Neural progenitor cell (in vitro differentiated cells): Measurements from ENCODE around the gene SDC4. TPM values are rescaled to one million over a fixed set of nuclear protein-coding genes. Genes with fewer than 3 reads are reported as not detected.
A peak's percentile ranks its signal among the peaks of the same experiment; 100 is the strongest.

ENCODE experiments used
- DNase-seq: peaks from one replicate; pipeline ENCODE4 v3.0.0-alpha.2; 2016; ENCODE audit warnings: low spot score
- H2AFZ ChIP-seq: fragments of 200-600 bp; sonication (generic); replicated peaks from 2 replicates; pipeline ENCODE4 v1.6.1; 2016; ENCODE audit warnings: antibody characterized with exemption
- H3F3A ChIP-seq: fragments of 200-600 bp; sonication (generic); 2 replicates; pipeline ENCODE4 v1.6.1; 2016; ENCODE audit warnings: antibody characterized with exemption, low read depth
- H3K27ac ChIP-seq: fragments of 200-600 bp; sonication (generic); 2 replicates; pipeline ENCODE4 v1.5.1; 2016; ENCODE audit warnings: mild to moderate bottlenecking
- H3K27me3 ChIP-seq: fragments of 200-600 bp; sonication (generic); 2 replicates; pipeline ENCODE4 v1.6.1; 2016; ENCODE audit warnings: mild to moderate bottlenecking, moderate library complexity
- H3K36me3 ChIP-seq: fragments of 200-600 bp; sonication (generic); 2 replicates; pipeline ENCODE4 v1.5.1; 2016
- H3K4me1 ChIP-seq: fragments of 200-600 bp; sonication (generic); 2 replicates; pipeline ENCODE4 v1.6.1; 2016; ENCODE audit warnings: mixed run types
- H3K4me2 ChIP-seq: fragments of 200-600 bp; sonication (generic); 2 replicates; pipeline ENCODE4 v1.6.1; 2016
- H3K4me3 ChIP-seq: fragments of 200-600 bp; sonication (generic); 2 replicates; pipeline ENCODE4 v1.5.1; 2016
- H3K79me2 ChIP-seq: fragments of 200-600 bp; sonication (generic); 2 replicates; pipeline ENCODE4 v1.6.1; 2016; ENCODE audit warnings: low read depth
- H3K9ac ChIP-seq: fragments of 200-600 bp; sonication (generic); 2 replicates; pipeline ENCODE4 v1.6.1; 2016
- H3K9me3 ChIP-seq: fragments of 200-600 bp; sonication (generic); 2 replicates; pipeline ENCODE4 v1.5.1; 2016; ENCODE audit warnings: low read depth
- H4K20me1 ChIP-seq: fragments of 200-600 bp; sonication (generic); 2 replicates; pipeline ENCODE4 v1.6.1; 2016; ENCODE audit warnings: low read depth
- H3K27ac Mint-ChIP-seq: 3 replicates; pipeline ENCODE4 v1.8.0; 2021; ENCODE audit warnings: mixed read lengths
- H3K27me3 Mint-ChIP-seq: 2 replicates; pipeline ENCODE4 v1.8.0; 2022; ENCODE audit warnings: low read depth, mild to moderate bottlenecking, inconsistent platforms, moderate library complexity, mixed read lengths; ENCODE audit not compliant: insufficient read depth
- H3K36me3 Mint-ChIP-seq: 3 replicates; pipeline ENCODE4 v1.8.0; 2021; ENCODE audit warnings: mixed read lengths
- H3K4me1 Mint-ChIP-seq: 3 replicates; pipeline ENCODE4 v1.8.0; 2021; ENCODE audit warnings: mixed read lengths
- H3K4me3 Mint-ChIP-seq: 3 replicates; pipeline ENCODE4 v1.8.0; 2021; ENCODE audit warnings: mild to moderate bottlenecking, moderate library complexity, mixed read lengths
- H3K9me3 Mint-ChIP-seq: 3 replicates; pipeline ENCODE4 v1.8.0; 2020; ENCODE audit warnings: mixed read lengths
- CTCF ChIP-seq: fragments of 200-600 bp; sonication (generic); IDR thresholded peaks from 2 replicates; pipeline ENCODE4 v1.5.1; 2017; ENCODE audit warnings: antibody characterized with exemption, mild to moderate bottlenecking
- EZH2 ChIP-seq: fragments of 200-600 bp; sonication (generic); IDR thresholded peaks from 2 replicates; pipeline ENCODE4 v1.6.1; 2017; ENCODE audit warnings: antibody characterized with exemption, mild to moderate bottlenecking, moderate library complexity
- EZH2phosphoT487 ChIP-seq: fragments of 200-600 bp; sonication (generic); IDR thresholded peaks from 2 replicates; pipeline ENCODE4 v1.6.1; 2017; ENCODE audit warnings: antibody characterized with exemption
- total RNA-seq: library from RNA; depleted of rRNA; stranded (reverse); fragments of >200 nt; gene quantifications from 2 replicates; pipeline ENCODE4 v1.2.3, GENCODE V29; 2015; ENCODE audit warnings: low replicate concordance

The SDC4 gene
- total RNA-seq, 1 donor from 2014 or later = 19.3 TPM

GRCh38 chr20:45359069-45359405 lies 10.8 kb upstream of the SDC4 start:
- H3K36me3 ChIP-seq = no peaks in the 10 kb centered on the region
- peaks cover 18% of the 10 kb centered on the region for H3K4me1 Mint-ChIP-seq
- H3K4me1 ChIP-seq = peaks cover 10% of the 10 kb centered on the region
- no peak for DNase-seq
- H3K4me2 ChIP-seq = no peak overlapping the region
- no peak overlapping the region for H3K4me3 Mint-ChIP-seq
- H3K4me3 ChIP-seq = no peak overlapping the region
- no peaks in the 10 kb centered on the region for H3K9me3 ChIP-seq
- H3K9ac ChIP-seq = no peak overlapping the region
- no peaks in the 10 kb centered on the region for H3F3A ChIP-seq
- TF ChIP-seq CTCF (no peak), EZH2 (no peak), EZH2phosphoT487 (no peak)
- H3K9me3 Mint-ChIP-seq = no peaks in the 10 kb centered on the region
- no peak overlapping the region for H3K27ac Mint-ChIP-seq
- H2AFZ ChIP-seq = no peak overlapping the region
- peaks cover 7% of the 10 kb centered on the region for H3K79me2 ChIP-seq
- no peaks in the 10 kb centered on the region for H3K36me3 Mint-ChIP-seq
- H3K27me3 ChIP-seq = no peaks in the 10 kb centered on the region
- H3K27ac ChIP-seq = no peak overlapping the region
- H4K20me1 ChIP-seq = peaks cover 4% of the 10 kb centered on the region
- H3K27me3 Mint-ChIP-seq = peaks cover 5% of the 10 kb centered on the region

- H3K9me3 ChIP-seq = no peaks in the 10 kb centered on the region
- no peaks in the 10 kb centered on the region for H3K9me3 Mint-ChIP-seq
- H3K9ac ChIP-seq = no peak overlapping the region
- H3F3A ChIP-seq = no peaks in the 10 kb centered on the region
- no peaks in the 10 kb centered on the region for H4K20me1 ChIP-seq
- peaks cover 1% of the 10 kb centered on the region for H3K79me2 ChIP-seq
- peaks cover 9% of the 10 kb centered on the region for H3K4me1 ChIP-seq
- no peaks in the 10 kb centered on the region for H3K36me3 Mint-ChIP-seq
- no peak overlapping the region for H3K4me3 ChIP-seq
- peak overlapping the region; percentile 71 for H2AFZ ChIP-seq
- H3K4me2 ChIP-seq = no peak overlapping the region
- TF ChIP-seq EZH2 (no peak), EZH2phosphoT487 (no peak), CTCF (no peak)
- H3K4me1 Mint-ChIP-seq = peaks cover 14% of the 10 kb centered on the region
- H3K36me3 ChIP-seq = no peaks in the 10 kb centered on the region
- H3K4me3 Mint-ChIP-seq = no peak overlapping the region
- peaks cover 5% of the 10 kb centered on the region for H3K27me3 Mint-ChIP-seq
- no peak overlapping the region for H3K27ac ChIP-seq
- H3K27me3 ChIP-seq = no peaks in the 10 kb centered on the region
- no peak for DNase-seq
- H3K27ac Mint-ChIP-seq = no peak overlapping the region
Observed at GRCh38 chr20:45358282-45359068, 10.3 kb upstream of the SDC4 start.

GRCh38 chr20:45355209-45356084 lies 7.2 kb upstream of the SDC4 start:
- no peaks in the 10 kb centered on the region for H3K9me3 ChIP-seq
- H3K4me3 Mint-ChIP-seq = no peak overlapping the region
- no peak overlapping the region for H3K27ac Mint-ChIP-seq
- no peaks in the 10 kb centered on the region for H3K9me3 Mint-ChIP-seq
- H3K4me2 ChIP-seq = no peak overlapping the region
- no peak overlapping the region for H3K27ac ChIP-seq
- H3K36me3 ChIP-seq = no peaks in the 10 kb centered on the region
- peaks cover 6% of the 10 kb centered on the region for H3K27me3 Mint-ChIP-seq
- H3F3A ChIP-seq = no peaks in the 10 kb centered on the region
- H3K4me1 ChIP-seq = peaks cover 11% of the 10 kb centered on the region
- H3K4me3 ChIP-seq = no peak overlapping the region
- no peak overlapping the region for H3K9ac ChIP-seq
- no peak for DNase-seq
- TF ChIP-seq EZH2phosphoT487 (no peak), EZH2 (no peak), CTCF (no peak)
- H3K79me2 ChIP-seq = no peaks in the 10 kb centered on the region
- no peak overlapping the region for H2AFZ ChIP-seq
- H3K27me3 ChIP-seq = no peaks in the 10 kb centered on the region
- H4K20me1 ChIP-seq = no peaks in the 10 kb centered on the region
- H3K36me3 Mint-ChIP-seq = no peaks in the 10 kb centered on the region
- H3K4me1 Mint-ChIP-seq = peaks cover 8% of the 10 kb centered on the region
